Vagina (tissue), 2 donors: Measurements from ENCODE around the gene TMEM212.

Experiments
- CTCF ChIP-seq, 3 experiments: fragments of 450-650 bp in 2 of 3; fragments of 200-600 bp in 1 of 3; sonication (generic) in 1 of 3; IDR thresholded peaks; one replicate each; pipeline ENCODE4 v1.5.1; 2017 to 2019; ENCODE audit warnings: antibody characterized with exemption in 3 of 3, mild to moderate bottlenecking in 2 of 3, moderate library complexity in 2 of 3
- POLR2A ChIP-seq, 2 donors: fragments of 450-650 bp; IDR thresholded peaks; one replicate each; pipeline ENCODE4 v1.6.1; 2017; ENCODE audit warnings: antibody characterized with exemption in 2 of 2, mild to moderate bottlenecking in 2 of 2, moderate library complexity in 2 of 2
- POLR2AphosphoS5 ChIP-seq, 2 donors: sonication (generic); formaldehyde crosslinking; IDR thresholded peaks; one replicate each; pipeline ENCODE4 v1.9.0; 2017; ENCODE audit warnings: antibody characterized with exemption in 2 of 2, mild to moderate bottlenecking in 2 of 2, low read depth in 1 of 2; ENCODE audit not compliant: insufficient read depth in 1 of 2

DNA sequence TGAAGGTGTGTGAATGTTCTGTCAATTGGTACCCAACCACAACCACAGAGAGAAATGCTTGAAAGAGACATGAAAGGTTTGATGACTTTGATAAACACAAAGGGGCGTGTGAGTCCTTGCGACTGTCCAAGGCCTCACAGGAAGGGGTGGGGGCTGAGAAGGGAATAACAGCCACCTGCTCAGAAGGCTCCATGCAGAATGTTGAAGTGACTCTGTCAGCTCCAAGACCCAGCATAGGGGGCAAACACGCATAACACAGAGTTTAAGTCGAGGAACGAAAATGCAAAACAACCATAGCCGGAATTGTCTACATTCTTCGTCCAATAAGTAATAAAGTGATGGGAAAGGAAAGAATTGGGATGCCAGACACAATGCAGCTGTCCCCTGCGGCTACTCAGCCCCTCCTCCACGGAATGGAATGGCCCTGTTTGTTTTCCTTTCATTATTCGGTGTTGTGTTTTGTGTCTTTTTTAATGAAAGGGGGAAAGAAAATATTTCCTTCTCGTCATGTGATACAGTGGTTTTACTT is 19.9 kb downstream of the TMEM212 start:
- TF ChIP-seq CTCF (IDR thresholded peaks at IDR 0.05), result no peak
- TF ChIP-seq POLR2A (IDR thresholded peaks at IDR 0.05), result no peak
- TF ChIP-seq POLR2AphosphoS5 (IDR thresholded peaks at IDR 0.05; ENCODE audit: insufficient read depth in 1 of 2, low read depth in 1 of 2), result no peak
